K562 (cell line): ENCODE measurements around the gene OPRM1. TPM values are rescaled to one million over a fixed set of nuclear protein-coding genes. Genes with fewer than 3 reads are reported as not detected.

ENCODE experiments used
- ATAC-seq: fragments of 200-7000 bp; cut with Tn5 transposase; 3 replicates; pipeline ENCODE4 v1.9.1; 2020; ENCODE audit warnings: moderate library complexity
- BruUV-seq: library from RNA; stranded (reverse); fragments of 400-500 nt; replicated peaks from 2 replicates; lab custom pipeline; 2021; lab: Mats Ljungman, UMichigan
- CTCF ChIA-PET: fragments of 300-600 bp; formaldehyde crosslinking; extraction: SDS; loops from one replicate; lab custom pipeline; 2021; ENCODE audit warnings: low intra/inter-chr PET ratio; lab: Yijun Ruan, JAX
- POLR2A ChIA-PET: fragments of 300-600, 350-650 bp; sonication (Branson Sonifier 250); formaldehyde crosslinking; extraction: SDS; loops from one replicate; lab custom pipeline; 2021; ENCODE audit warnings: antibody characterized with exemption, inconsistent platforms; lab: Yijun Ruan, JAX
- DNase-seq, 4 experiments: peaks; one replicate each; pipeline versions ENCODE4 v3.0.0 to v3.0.0-alpha.2; 2011 to 2018; ENCODE audit warnings: low spot score in 3 of 4, mixed read lengths in 3 of 4; ENCODE audit errors: extremely low read depth in 1 of 4
- FAIRE-seq: peaks from 2 replicates; lab custom pipeline; 2011; peaks lifted over from hg19 to GRCh38; lab: Jason Lieb, UNC
- H2AFZ ChIP-seq: 2 replicates; pipeline ENCODE4 v1.6.0; 2011; ENCODE audit warnings: low read depth, low read length, control low read depth, inconsistent platforms
- H3K27ac ChIP-seq: fragments of 200-600 bp; 3 replicates; pipeline ENCODE4 v1.8.0; 2011; ENCODE audit warnings: low read depth, mild to moderate bottlenecking, control low read depth, inconsistent platforms, low read length, moderate library complexity, mixed read lengths; ENCODE audit errors: extremely low read depth
- H3K27me3 ChIP-seq, 2 experiments: fragments of 300-600 bp in 1 of 2; 2 replicates in 1 of 2; 3 replicates in 1 of 2; pipeline versions ENCODE4 v1.6.0 to v1.8.0; 2011; ENCODE audit warnings: inconsistent platforms in 2 of 2, low read length in 2 of 2, mild to moderate bottlenecking in 1 of 2, mixed read lengths in 1 of 2, moderate library complexity in 1 of 2; ENCODE audit not compliant: control insufficient read depth in 2 of 2, insufficient read depth in 2 of 2
- H3K36me3 ChIP-seq: fragments of 300-600 bp; 3 replicates; pipeline ENCODE4 v1.8.0; 2011; ENCODE audit warnings: mild to moderate bottlenecking, low read length, inconsistent platforms; ENCODE audit not compliant: control insufficient read depth, insufficient read depth
- H3K4me1 ChIP-seq, 2 experiments: fragments of 200-600 bp in 1 of 2; replicated peaks in 1 of 2; 2 replicates in 1 of 2; 3 replicates in 1 of 2; pipeline versions ENCODE4 v1.5.1 to v1.8.0; 2011; ENCODE audit warnings: inconsistent platforms in 2 of 2, low read length in 2 of 2, mild to moderate bottlenecking in 1 of 2, mixed read lengths in 1 of 2, moderate library complexity in 1 of 2; ENCODE audit not compliant: control insufficient read depth in 2 of 2, insufficient read depth in 2 of 2
- H3K4me2 ChIP-seq: 2 replicates; pipeline ENCODE4 v1.6.1; 2011; ENCODE audit warnings: low read length, control low read depth, inconsistent platforms, mixed read lengths; ENCODE audit not compliant: insufficient read depth
- H3K4me3 ChIP-seq: fragments of 200-600 bp; sonication (generic), shearing (Covaris generic); 2 replicates; pipeline ENCODE4 v1.5.1; 2016; ENCODE audit warnings: control low read depth, inconsistent platforms
- H3K79me2 ChIP-seq: fragments of 200-600 bp; 3 replicates; pipeline ENCODE4 v1.8.0; 2011; ENCODE audit warnings: low read length, inconsistent platforms; ENCODE audit not compliant: control insufficient read depth, insufficient read depth
- H3K9ac ChIP-seq, 2 experiments: 2 replicates each; pipeline versions ENCODE4 v1.6.0 to v1.6.1; 2011; ENCODE audit warnings: low read depth in 2 of 2, low read length in 2 of 2, control low read depth in 1 of 2, inconsistent platforms in 1 of 2, mild to moderate bottlenecking in 1 of 2, mixed read lengths in 1 of 2; ENCODE audit not compliant: insufficient read depth in 1 of 2
- H3K9me1 ChIP-seq: one replicate; pipeline ENCODE4 v1.6.0; 2011; ENCODE audit warnings: inconsistent platforms, mild to moderate bottlenecking, low read length, moderate library complexity; ENCODE audit not compliant: control insufficient read depth, insufficient read depth
- H3K9me3 ChIP-seq: replicated peaks from 2 replicates; pipeline ENCODE4 v1.5.1; 2011; ENCODE audit warnings: low read depth, low read length, inconsistent platforms; ENCODE audit not compliant: control insufficient read depth, insufficient read depth
- H4K20me1 ChIP-seq: replicated peaks from 2 replicates; pipeline ENCODE4 v1.6.1; 2011; ENCODE audit warnings: low read length, inconsistent platforms, mixed read lengths; ENCODE audit not compliant: control insufficient read depth, insufficient read depth
- CBX5 ChIP-seq: IDR thresholded peaks from 2 replicates; pipeline ENCODE4 v1.6.1; 2014; ENCODE audit warnings: low read depth, borderline replicate concordance
- CREB1 ChIP-seq, 2 experiments: sonication (generic) in 1 of 2; formaldehyde crosslinking in 1 of 2; IDR thresholded peaks; 2 replicates each; pipeline versions ENCODE4 v1.6.1 to v1.8.0; 2012 to 2022; ENCODE audit warnings: inconsistent platforms in 1 of 2, mild to moderate bottlenecking in 1 of 2, missing genetic modification reagents in 1 of 2, moderate library complexity in 1 of 2
- GTF2B ChIP-seq: IDR thresholded peaks from 2 replicates; pipeline ENCODE4 v1.6.1; 2011; ENCODE audit not compliant: insufficient read length; ENCODE audit errors: extremely low read depth
- ID3 ChIP-seq, 2 experiments: fragments of 250-450 bp in 1 of 2; fragments of 450-650 bp in 1 of 2; sonication (Bioruptor Pico) in 1 of 2; IDR thresholded peaks; 2 replicates each; pipeline versions ENCODE4 v1.6.1 to v1.8.0; 2016 to 2021; ENCODE audit warnings: mild to moderate bottlenecking in 2 of 2, moderate library complexity in 2 of 2, missing compliant biosample characterization in 1 of 2, missing genetic modification characterization in 1 of 2
- KLF13 ChIP-seq: fragments of 450-650 bp; IDR thresholded peaks from 2 replicates; pipeline ENCODE4 v1.6.1; 2016; ENCODE audit warnings: missing genetic modification characterization, low read depth, mild to moderate bottlenecking, missing compliant biosample characterization, moderate library complexity, borderline replicate concordance
- MTA2 ChIP-seq: fragments of 450-650 bp; IDR thresholded peaks from 2 replicates; pipeline ENCODE4 v1.6.1; 2016; ENCODE audit warnings: low read depth
- NFXL1 ChIP-seq: fragments of 450-650 bp; formaldehyde crosslinking; IDR thresholded peaks from 2 replicates; pipeline ENCODE4 v1.4.0; 2021; ENCODE audit warnings: mild to moderate bottlenecking
- TSC22D4 ChIP-seq: fragments of 450-650 bp; IDR thresholded peaks from 2 replicates; pipeline ENCODE4 v1.6.1; 2016; ENCODE audit warnings: missing genetic modification characterization, missing biosample characterization, control low read depth
- ZNF75A ChIP-seq: fragments of 450-650 bp; formaldehyde crosslinking; IDR thresholded peaks from 2 replicates; pipeline ENCODE4 v1.4.0; 2020; ENCODE audit warnings: mild to moderate bottlenecking
- WGBS: fragments of 100-300 bp; shearing (Covaris generic); methylation state at CpG from one replicate; pipeline ENCODE4 v1.1.6; 2016; ENCODE audit warnings: low coverage, mixed read lengths; ENCODE audit not compliant: insufficient coverage; ENCODE audit errors: missing lambda C conversion rate; 5-methylcytosine and 5-hydroxymethylcytosine counted together
- in situ Hi-C: fragments of 300-500 bp; cut with MboI; formaldehyde crosslinking; loops from 4 replicates; pipeline ENCODE4 v1.15.0; 2018; ENCODE audit warnings: inconsistent platforms, mixed read lengths
- intact Hi-C: fragments of 100-400 bp; cut with micrococcal nuclease; formaldehyde crosslinking; loops from 2 replicates; pipeline ENCODE4 v1.14.2; 2022
- polyA plus RNA-seq, 8 experiments: library from polyadenylated mRNA; depleted of rRNA in 4 of 8; stranded (reverse) in 5 of 8; unstranded in 3 of 8; fragments of >200 nt; fragmentation: Nextera tagmentation in 2 of 8; fragmentation: Illumina TruSeq in 1 of 8; extraction: Ambion mirVana in 2 of 8; extraction: Trizol in 1 of 8; gene quantifications; 2 replicates each; pipeline versions ENCODE4 v1.2.1 to v1.2.3, GENCODE V29; 2011 to 2014; ENCODE audit warnings: inconsistent platforms in 1 of 8, missing spikeins in 1 of 8
- total RNA-seq, 7 experiments: library from RNA; depleted of rRNA in 6 of 7; stranded (reverse); fragments of >200 nt in 6 of 7; fragmentation: Illumina TruSeq in 2 of 7; extraction: Trizol in 2 of 7; gene quantifications; 2 replicates each; pipeline versions ENCODE4 v1.2.1 to v1.2.3, GENCODE V29; 2011 to 2021; ENCODE audit warnings: low replicate concordance in 1 of 7

OPRM1 gene
- total and polyA plus RNA-seq, 9 of the 15 experiments (the other 6 are each of a cell fraction or from before 2014, with no cell fraction given): not detected

- intact Hi-C loops: no loop called here
- H3K36me3 ChIP-seq: no peaks in the 10 kb centered on the region
Observed at GRCh38 chr6:154111025-154111424, 72.0 kb downstream of the OPRM1 start.

More at GRCh38 chr6:154111025-154111424, 72.0 kb downstream of the OPRM1 start:
- TF ChIP-seq MTA2: no peak
- TF ChIP-seq CREB1 (IDR thresholded peaks at IDR 0.05): no peak
- TF ChIP-seq CREB1 (CRISPR knock-in tag; IDR thresholded peaks at IDR 0.05): no peak
- no peak for TF ChIP-seq CBX5
- no peak for TF ChIP-seq ZNF75A (CRISPR knock-in tag)
- TF ChIP-seq GTF2B: no peak
- no peak for TF ChIP-seq KLF13
- TF ChIP-seq TSC22D4 (tag): no peak
- no peak for TF ChIP-seq ID3 (CRISPR knock-in tag; IDR thresholded peaks at IDR 0.05)
- no peak for TF ChIP-seq ID3 (tag; IDR thresholded peaks at IDR 0.05)
- TF ChIP-seq NFXL1 (CRISPR knock-in tag): no peak
- ATAC-seq (no peak), DNase-seq (no peak), FAIRE-seq (no peak)
- no peaks in the 10 kb centered on the region for H3K27me3 ChIP-seq
- H3K9me3 ChIP-seq: no peaks in the 10 kb centered on the region
- H3K4me3 ChIP-seq: no peak overlapping the region
- in situ Hi-C loops: no loop called here
- 0% methylated on average over 1 of the region's 1 CpG for WGBS
- H3K9me1 ChIP-seq: no peaks in the 10 kb centered on the region
- no peak overlapping the region for H3K9ac ChIP-seq
- POLR2A ChIA-PET: no interaction called here
- no peaks in the 10 kb centered on the region for H3K4me1 ChIP-seq
- BruUV-seq: no TSS peak
- CTCF ChIA-PET: no interaction called here
- no peaks in the 10 kb centered on the region for H3K79me2 ChIP-seq
- H3K27ac ChIP-seq: no peak overlapping the region
- no peak overlapping the region for H2AFZ ChIP-seq
- no peak overlapping the region for H3K4me2 ChIP-seq
- H4K20me1 ChIP-seq: no peaks in the 10 kb centered on the region
